ENCODE results near the gene AIRE.

AIRE gene

DNA sequence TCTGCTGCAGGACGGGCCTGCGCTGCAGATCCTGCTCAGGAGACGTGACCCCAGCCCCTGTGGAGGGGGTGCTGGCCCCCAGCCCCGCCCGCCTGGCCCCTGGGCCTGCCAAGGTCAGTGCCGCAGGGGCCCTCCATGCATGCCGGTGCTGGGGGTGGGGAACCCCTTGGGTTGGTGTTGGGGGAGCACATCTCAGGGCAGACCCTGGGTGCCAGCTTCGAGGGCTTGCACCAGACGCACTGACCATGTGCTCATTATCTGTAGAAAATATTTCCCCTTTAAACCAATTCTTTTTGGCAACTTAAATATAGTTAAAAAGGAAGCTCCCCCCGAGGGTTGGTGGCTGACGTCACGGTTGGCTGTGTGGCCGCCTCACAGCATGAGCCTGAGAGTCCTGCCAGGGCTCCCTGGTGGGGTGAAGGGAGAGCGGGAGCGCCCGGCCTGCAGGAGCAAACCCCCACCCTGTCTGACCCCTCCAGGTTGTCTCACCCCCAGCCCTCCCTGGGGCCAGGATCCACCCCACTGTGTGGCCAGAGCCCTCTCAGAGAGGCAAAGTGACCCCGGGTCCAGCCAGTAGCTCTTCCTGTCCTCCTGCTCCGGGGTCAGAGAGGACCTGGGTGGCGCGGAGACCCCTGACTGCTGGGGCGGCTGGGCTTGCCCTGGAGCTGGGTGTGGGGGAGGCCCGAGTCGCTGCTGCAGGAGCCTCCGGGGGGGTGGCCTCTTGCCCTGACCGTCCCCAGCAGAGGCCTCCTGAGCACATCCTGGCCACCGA, 8.9 kb downstream of the AIRE start:
- no peak for TF ChIP-seq CTCF (conservative IDR thresholded peaks at IDR 0.05; ENCODE audit: control insufficient read depth, insufficient read depth, low read depth, low read length)
- no peak overlapping the region for H3K4me3 ChIP-seq (ENCODE audit: control insufficient read depth, low read depth, low read length)
- DNase-seq (ENCODE audit: low read depth), result peak; percentile 68

DNA sequence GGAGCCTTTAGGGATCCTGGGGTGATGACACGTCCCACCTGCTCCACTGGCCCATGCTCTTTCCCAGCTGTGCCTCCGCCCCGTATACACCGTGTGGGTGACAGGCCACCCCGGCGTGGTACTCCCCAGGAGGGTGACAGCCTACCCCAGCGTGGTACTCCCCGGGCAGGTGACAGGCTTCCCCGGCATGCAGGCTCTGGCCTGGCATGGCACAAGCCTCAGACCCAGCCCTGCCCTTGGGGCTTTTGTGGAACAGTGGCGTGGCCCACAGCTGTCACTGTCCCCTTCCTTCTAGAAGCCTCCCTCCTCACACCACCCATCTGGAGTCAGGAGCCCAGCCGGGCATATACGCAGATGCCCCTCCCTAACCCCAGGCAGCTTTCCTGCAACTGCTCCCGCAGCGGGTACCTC, 9.5 kb downstream of the AIRE start:
- DNase-seq (ENCODE audit: low read depth), result no peak
- TF ChIP-seq CTCF (conservative IDR thresholded peaks at IDR 0.05; ENCODE audit: control insufficient read depth, insufficient read depth, low read depth, low read length), result no peak
- H3K4me3 ChIP-seq (ENCODE audit: control insufficient read depth, low read depth, low read length), result no peak overlapping the region

DNA sequence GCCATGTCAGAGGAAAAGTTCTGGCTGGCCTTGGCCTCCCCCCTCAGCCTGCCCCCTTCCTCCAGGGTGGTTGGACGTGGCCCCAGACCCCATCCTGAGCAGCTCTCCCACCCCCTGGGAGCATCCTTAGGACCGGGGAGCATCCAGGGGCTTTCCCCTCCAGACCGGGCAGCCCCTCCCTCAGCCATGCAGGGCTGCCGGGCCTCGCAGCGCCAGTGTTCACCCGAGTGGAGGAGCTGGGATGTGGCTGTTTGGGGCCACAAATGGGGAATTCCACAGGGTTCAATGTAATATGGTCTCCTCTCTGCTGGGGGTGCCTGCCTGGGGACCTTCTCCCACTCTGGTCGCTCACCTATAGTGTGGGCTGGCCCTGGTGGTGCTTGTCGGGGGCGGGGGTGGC, 10.0 kb downstream of the AIRE start:
- no peak for DNase-seq (ENCODE audit: low read depth)
- no peak overlapping the region for H3K4me3 ChIP-seq (ENCODE audit: control insufficient read depth, low read depth, low read length)
- no peak for TF ChIP-seq CTCF (conservative IDR thresholded peaks at IDR 0.05; ENCODE audit: control insufficient read depth, insufficient read depth, low read depth, low read length)

GRCh38 chr21:44296103-44296519, 10.4 kb downstream of the AIRE start:
- no peak for TF ChIP-seq CTCF (conservative IDR thresholded peaks at IDR 0.05; ENCODE audit: control insufficient read depth, insufficient read depth, low read depth, low read length)
- DNase-seq (ENCODE audit: low read depth), result no peak
- H3K4me3 ChIP-seq (ENCODE audit: control insufficient read depth, low read depth, low read length), result no peak overlapping the region

DNA sequence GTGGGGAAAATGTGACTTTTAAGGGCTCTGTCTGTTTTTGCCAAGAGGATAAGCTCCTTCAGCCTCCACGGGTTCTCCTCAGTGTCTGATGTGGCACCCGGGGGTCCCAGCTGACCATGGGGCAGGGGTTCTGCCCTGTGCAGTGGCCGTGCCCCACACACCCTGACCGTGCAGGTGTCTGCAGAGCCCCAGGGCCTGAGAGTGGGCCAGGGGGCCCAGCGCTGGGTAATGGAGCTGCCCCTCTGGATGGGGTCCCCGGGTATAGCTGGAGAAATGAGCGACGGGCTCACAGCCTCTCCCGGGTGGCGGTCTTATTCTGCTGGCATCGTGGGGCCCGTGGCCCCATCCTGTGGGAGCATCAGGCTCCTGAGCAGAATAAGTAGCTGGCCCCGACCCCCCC, 11.2 kb downstream of the AIRE start:
- no peak for TF ChIP-seq CTCF (conservative IDR thresholded peaks at IDR 0.05; ENCODE audit: control insufficient read depth, insufficient read depth, low read depth, low read length)
- H3K4me3 ChIP-seq (ENCODE audit: control insufficient read depth, low read depth, low read length), result no peak overlapping the region
- no peak for DNase-seq (ENCODE audit: low read depth)

DNA sequence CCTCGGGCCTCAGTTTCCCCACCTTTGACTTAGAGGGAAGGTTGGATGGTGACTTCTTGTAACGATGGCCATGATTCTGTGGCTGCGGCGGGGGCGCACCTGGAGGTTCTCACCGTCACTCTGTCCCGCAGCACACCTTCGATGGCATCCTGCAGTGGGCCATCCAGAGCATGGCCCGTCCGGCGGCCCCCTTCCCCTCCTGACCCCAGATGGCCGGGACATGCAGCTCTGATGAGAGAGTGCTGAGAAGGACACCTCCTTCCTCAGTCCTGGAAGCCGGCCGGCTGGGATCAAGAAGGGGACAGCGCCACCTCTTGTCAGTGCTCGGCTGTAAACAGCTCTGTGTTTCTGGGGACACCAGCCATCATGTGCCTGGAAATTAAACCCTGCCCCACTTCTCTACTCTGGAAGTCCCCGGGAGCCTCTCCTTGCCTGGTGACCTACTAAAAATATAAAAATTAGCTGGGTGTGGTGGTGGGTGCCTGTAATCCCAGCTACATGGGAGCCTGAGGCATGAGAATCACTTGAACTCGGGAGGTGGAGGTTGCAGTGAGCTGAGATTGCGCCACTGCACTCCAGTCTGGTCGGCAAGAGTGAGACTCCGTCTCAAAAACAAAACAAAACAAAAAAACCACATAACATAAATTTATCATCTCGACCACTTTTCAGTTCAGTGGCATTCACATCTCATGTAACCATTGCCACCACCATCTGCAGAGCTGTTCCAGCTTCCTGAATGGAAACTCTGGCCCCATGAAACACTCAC, 12.0 kb downstream of the AIRE start:
- TF ChIP-seq CTCF (conservative IDR thresholded peaks at IDR 0.05; ENCODE audit: control insufficient read depth, insufficient read depth, low read depth, low read length), result peak; percentile 75
- H3K4me3 ChIP-seq (ENCODE audit: control insufficient read depth, low read depth, low read length), result no peak overlapping the region
- DNase-seq (ENCODE audit: low read depth), result peak; percentile 80

Data from fibroblast of mammary gland (primary cell).